Mucosa of descending colon (tissue), 3 donors: ENCODE measurements around the gene KIF17. TPM values are rescaled to one million over a fixed set of nuclear protein-coding genes. Genes with fewer than 3 reads are reported as not detected.

Experiments
- ATAC-seq: fragments of 200-7000 bp; cut with Tn5 transposase; one replicate; pipeline ENCODE4 v1.9.1; 2020; ENCODE audit warnings: mild to moderate bottlenecking, moderate library complexity
- DNase-seq, 3 donors: peaks; one replicate each; pipeline ENCODE4 v3.0.0-alpha.2; 2020
- H3K36me3 ChIP-seq: fragments of 200-600 bp; one replicate; pipeline ENCODE4 v1.8.0; 2021; ENCODE audit warnings: low read depth, mild to moderate bottlenecking
- H3K4me1 ChIP-seq: fragments of 200-600 bp; one replicate; pipeline ENCODE4 v1.8.0; 2021; ENCODE audit warnings: low read depth, mild to moderate bottlenecking
- H3K4me3 ChIP-seq: fragments of 200-600 bp; one replicate; pipeline ENCODE4 v1.8.0; 2021; ENCODE audit warnings: mild to moderate bottlenecking
- H3K9me3 ChIP-seq: fragments of 200-600 bp; one replicate; pipeline ENCODE4 v1.8.0; 2021; ENCODE audit warnings: mild to moderate bottlenecking
- CTCF ChIP-seq: fragments of 200-600 bp; IDR thresholded peaks from one replicate; pipeline ENCODE4 v1.8.0; 2022; ENCODE audit warnings: antibody characterized with exemption, mild to moderate bottlenecking
- intact Hi-C, 2 donors: fragments of 100-400 bp; cut with DNase I in 1 of 2; cut with micrococcal nuclease in 1 of 2; formaldehyde crosslinking; loops; one replicate each; pipeline versions ENCODE4 v1.11.0 to v1.11.1; 2022; cut with DNase I, micrococcal nuclease
- total RNA-seq, 3 donors: library from RNA; stranded (reverse); fragmentation: NEBNext Ultra II Directional in 2 of 3; extraction: Animal tissue kit (Norgen Biotek cat#: 25700) in 2 of 3; gene quantifications; one replicate each; pipeline versions ENCODE4 v1.2.1 to v1.2.4, GENCODE V29; 2021 to 2023
- donor health status: DM: no; HTN: no; CAD: no; lungs with moderate emphysema.
- donor health status: DM: no; HTN: no; CAD: no.
- donor health status: DM: no; HTN: yes; CAD: no.

KIF17 gene
- total RNA-seq, 3 donors from 2014 or later, result 0.20 to 0.63 (median 0.53) TPM

- TF ChIP-seq CTCF, result no peak
- DNase-seq (no peak), ATAC-seq (no peak)
- intact Hi-C loops, result no loop called here
- Histone ChIP-seq H3K36me3 (no peaks in the 10 kb centered on the region), H3K4me3 (no peak overlapping the region), H3K4me1 (no peaks in the 10 kb centered on the region), H3K9me3 (no peaks in the 10 kb centered on the region)
Observed at GRCh38 chr1:20710469-20711284, 7.1 kb downstream of the KIF17 start.

GRCh38 chr1:20709868-20710267 is 7.9 kb downstream of the KIF17 start:
- ATAC-seq, result no peak
- TF ChIP-seq CTCF, result no peak
- no peak for DNase-seq
- no peaks in the 10 kb centered on the region for H3K36me3 ChIP-seq
- H3K9me3 ChIP-seq, result no peaks in the 10 kb centered on the region
- no peak overlapping the region for H3K4me3 ChIP-seq
- intact Hi-C loops, result no loop called here
- H3K4me1 ChIP-seq, result no peaks in the 10 kb centered on the region

- ATAC-seq (no peak), DNase-seq (no peak)
- no peaks in the 10 kb centered on the region for H3K4me1 ChIP-seq
- intact Hi-C loops, result no loop called here
- no peaks in the 10 kb centered on the region for H3K36me3 ChIP-seq
- H3K4me3 ChIP-seq, result no peak overlapping the region
- no peaks in the 10 kb centered on the region for H3K9me3 ChIP-seq
- no peak for TF ChIP-seq CTCF
Observed at GRCh38 chr1:20708891-20709290, 8.9 kb downstream of the KIF17 start.

GRCh38 chr1:20708057-20708456 is 9.8 kb downstream of the KIF17 start:
- TF ChIP-seq CTCF, result no peak
- no peaks in the 10 kb centered on the region for H3K4me1 ChIP-seq
- H3K36me3 ChIP-seq, result no peaks in the 10 kb centered on the region
- ATAC-seq (no peak), DNase-seq (no peak)
- H3K9me3 ChIP-seq, result no peaks in the 10 kb centered on the region
- no peak overlapping the region for H3K4me3 ChIP-seq
- intact Hi-C loops, result no loop called here

- no peak for ATAC-seq
- H3K9me3 ChIP-seq, result no peaks in the 10 kb centered on the region
- no peak for DNase-seq
- no peak for TF ChIP-seq CTCF
- H3K36me3 ChIP-seq, result no peaks in the 10 kb centered on the region
- H3K4me1 ChIP-seq, result no peaks in the 10 kb centered on the region
- intact Hi-C loops, result no loop called here
- no peak overlapping the region for H3K4me3 ChIP-seq
Observed at GRCh38 chr1:20706841-20707240, 11.0 kb downstream of the KIF17 start.
